ENCODE data around the gene KIF5A.

KIF5A gene

GRCh38 chr12:57603324-57603723, 53.5 kb downstream of the KIF5A start:
- no peaks in the 10 kb centered on the region for H3K27me3 ChIP-seq (ENCODE audit: insufficient read depth, poor library complexity, severe bottlenecking)
- no peak for TF ChIP-seq CTCF (IDR thresholded peaks at IDR 0.05; ENCODE audit: poor library complexity, severe bottlenecking)

DNA sequence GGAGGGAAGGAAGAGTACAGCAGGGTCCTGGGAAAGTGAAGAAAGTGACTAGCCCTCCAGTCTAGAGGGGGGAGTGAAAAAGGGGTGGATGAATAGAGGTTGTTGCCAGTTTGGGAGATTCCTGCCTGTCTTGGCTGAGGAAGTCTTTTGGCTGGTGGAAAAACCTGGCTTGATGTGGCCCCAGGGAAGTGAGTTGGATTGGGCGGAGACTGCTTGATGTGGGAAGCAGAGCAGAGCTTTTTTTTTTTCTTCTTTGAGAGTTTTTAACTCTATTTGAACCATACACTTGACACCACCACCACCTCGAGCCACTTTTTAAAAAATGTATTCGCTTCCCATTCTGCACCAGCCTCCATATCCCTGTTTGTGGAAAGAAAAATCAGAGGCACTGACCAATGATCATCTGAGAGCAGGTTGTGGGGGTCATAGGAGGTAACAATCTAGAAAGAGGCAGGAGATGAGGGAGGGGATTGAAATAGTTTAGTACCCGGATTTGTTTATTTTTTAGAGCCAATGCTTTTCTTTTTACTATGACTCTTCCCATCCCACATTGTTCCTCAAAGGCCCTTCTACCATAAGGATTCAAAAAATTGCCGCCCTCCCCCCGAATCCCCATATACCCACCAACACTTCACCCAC, 54.1 kb downstream of the KIF5A start:
- Histone ChIP-seq H3K4me3 (ENCODE audit: severe bottlenecking) (peak overlapping the region; percentile 43), H3K27ac (ENCODE audit: poor library complexity, severe bottlenecking) (peak overlapping the region; percentile 19), H3K9me3 (ENCODE audit: severe bottlenecking) (no peaks in the 10 kb centered on the region), H3K36me3 (ENCODE audit: low read depth) (peaks cover 18% of the 10 kb centered on the region), H3K4me1 (ENCODE audit: insufficient read depth, poor library complexity, severe bottlenecking) (peaks cover 5% of the 10 kb centered on the region), H3K27me3 (ENCODE audit: insufficient read depth, poor library complexity, severe bottlenecking) (no peaks in the 10 kb centered on the region)
- DNase-seq (ENCODE audit: low spot score) = no peak
- ATAC-seq (ENCODE audit: low read depth) = peak; percentile 51; the same call in 2 of the 3 replicates
- TF ChIP-seq CTCF (IDR thresholded peaks at IDR 0.05; ENCODE audit: poor library complexity, severe bottlenecking) = no peak

More at GRCh38 chr12:57603324-57603723, 53.5 kb downstream of the KIF5A start:
- H3K27ac ChIP-seq (ENCODE audit: poor library complexity, severe bottlenecking) = peak overlapping the region; percentile 19
- no peak overlapping the region for H3K4me3 ChIP-seq (ENCODE audit: severe bottlenecking)
- H3K4me1 ChIP-seq (ENCODE audit: insufficient read depth, poor library complexity, severe bottlenecking) = peaks cover 5% of the 10 kb centered on the region
- DNase-seq (ENCODE audit: low spot score) (no peak), ATAC-seq (ENCODE audit: low read depth) (no peak)
- H3K9me3 ChIP-seq (ENCODE audit: severe bottlenecking) = no peaks in the 10 kb centered on the region
- H3K36me3 ChIP-seq (ENCODE audit: low read depth) = peaks cover 19% of the 10 kb centered on the region

GRCh38 chr12:57604454-57604991, 54.7 kb downstream of the KIF5A start, which contains the start of gene DTX3:
DTX3 (plus strand) TSS chr12:57604824; CDS start chr12:57606518, 1,694 bp downstream.
- Histone ChIP-seq H3K4me1 (ENCODE audit: insufficient read depth, poor library complexity, severe bottlenecking) (peaks cover 5% of the 10 kb centered on the region), H3K4me3 (ENCODE audit: severe bottlenecking) (peak within 1 kb of the TSS; percentile 43), H3K36me3 (ENCODE audit: low read depth) (peaks cover 14% of the 10 kb centered on the region), H3K9me3 (ENCODE audit: severe bottlenecking) (no peaks in the 10 kb centered on the region), H3K27me3 (ENCODE audit: insufficient read depth, poor library complexity, severe bottlenecking) (no peaks in the 10 kb centered on the region), H3K27ac (ENCODE audit: poor library complexity, severe bottlenecking) (peak within 1 kb of the TSS; percentile 19)
- DNase-seq (ENCODE audit: low spot score) (no peak), ATAC-seq (ENCODE audit: low read depth) (peak; percentile 30; the same call in 2 of the 3 replicates)
- no peak for TF ChIP-seq CTCF (IDR thresholded peaks at IDR 0.05; ENCODE audit: poor library complexity, severe bottlenecking)

GRCh38 chr12:57604992-57605810, 55.4 kb downstream of the KIF5A start:
- ATAC-seq (ENCODE audit: low read depth) (peak; percentile 24; the same call in 1 of the 3 replicates), DNase-seq (ENCODE audit: low spot score) (no peak)
- H3K36me3 ChIP-seq (ENCODE audit: low read depth) = peaks cover 13% of the 10 kb centered on the region
- H3K4me1 ChIP-seq (ENCODE audit: insufficient read depth, poor library complexity, severe bottlenecking) = peaks cover 5% of the 10 kb centered on the region
- peak overlapping the region; percentile 43 for H3K4me3 ChIP-seq (ENCODE audit: severe bottlenecking)
- no peak for TF ChIP-seq CTCF (IDR thresholded peaks at IDR 0.05; ENCODE audit: poor library complexity, severe bottlenecking)
- no peaks in the 10 kb centered on the region for H3K27me3 ChIP-seq (ENCODE audit: insufficient read depth, poor library complexity, severe bottlenecking)
- H3K27ac ChIP-seq (ENCODE audit: poor library complexity, severe bottlenecking) = peak overlapping the region; percentile 19
- no peaks in the 10 kb centered on the region for H3K9me3 ChIP-seq (ENCODE audit: severe bottlenecking)

All from RWPE2 (cell line).